Stimulated activated naive CD4-positive, alpha-beta T cell treated with Interleukin-2 at 50 U/mL for 16 hours (primary cell): ENCODE data around the gene GALNT17.

Experiments used
- DNase-seq: peaks from one replicate; lab custom pipeline; 2025; lab: John Stamatoyannopoulos, UW

GALNT17 gene

GRCh38 chr7:71457846-71458590, 326.1 kb downstream of the GALNT17 start:
- DNase-seq: no peak

GRCh38 chr7:71459132-71459531, 327.2 kb downstream of the GALNT17 start:
- DNase-seq: no peak

DNA sequence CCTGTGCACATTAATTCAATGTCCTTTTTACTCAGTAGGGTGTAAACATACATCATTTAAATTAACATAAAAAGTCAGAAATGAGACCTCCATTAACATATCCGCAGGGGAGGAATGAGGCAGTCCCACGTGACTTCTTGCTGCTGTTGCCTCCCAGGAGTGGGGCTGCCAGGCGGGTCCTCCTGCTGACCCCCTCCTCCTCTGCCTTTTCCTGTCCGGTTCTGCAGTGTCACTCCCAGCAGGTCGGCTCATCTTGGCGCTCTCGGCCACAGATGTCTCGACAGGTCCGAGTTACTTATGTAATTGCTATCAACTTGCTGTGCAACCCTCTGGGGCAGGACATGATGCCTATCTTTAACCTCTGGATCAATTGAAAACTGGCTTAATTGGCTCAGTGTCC, 329.6 kb downstream of the GALNT17 start:
- no peak for DNase-seq

GRCh38 chr7:71465741-71466189, 333.8 kb downstream of the GALNT17 start:
- no peak for DNase-seq

GRCh38 chr7:71466448-71467145, 334.7 kb downstream of the GALNT17 start:
- DNase-seq: no peak

DNA sequence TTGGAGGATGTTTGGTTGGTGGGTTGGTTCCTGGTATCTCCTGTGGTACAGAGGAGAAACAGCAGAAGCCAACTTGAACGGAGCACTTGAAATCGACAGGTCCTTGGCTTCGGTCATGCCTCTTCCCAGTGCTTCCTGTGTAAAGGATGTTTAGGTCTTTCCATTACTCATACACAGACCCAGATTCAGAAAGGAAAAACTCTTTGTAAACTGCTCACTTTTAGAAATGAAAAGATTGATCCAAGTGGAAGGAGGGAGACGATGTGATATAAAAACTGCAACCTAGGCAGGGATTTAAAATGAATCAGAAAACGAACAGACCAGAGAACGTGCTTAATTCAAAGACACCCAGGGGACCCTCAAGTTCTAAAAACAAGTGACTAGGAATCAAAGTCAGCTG, 338.4 kb downstream of the GALNT17 start:
- DNase-seq: no peak

DNA sequence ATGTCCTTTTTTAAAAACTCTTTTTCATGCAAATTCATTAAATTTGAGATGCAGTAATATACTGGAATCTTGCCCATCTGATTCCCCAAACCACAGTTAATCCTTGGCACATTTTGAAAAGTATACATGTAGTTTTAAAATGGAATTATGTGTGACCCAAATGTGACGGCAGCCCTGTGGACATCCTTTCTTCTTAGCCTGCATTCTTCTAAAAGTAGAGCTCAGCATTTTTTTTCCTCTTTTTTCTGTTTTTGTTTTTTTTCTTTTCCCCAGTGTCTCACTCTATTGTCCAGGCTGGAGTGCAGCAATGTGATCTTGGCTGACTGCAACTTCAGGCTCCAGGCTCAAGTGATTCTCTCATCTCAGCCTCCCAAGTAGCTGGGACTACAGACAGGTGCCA, 338.9 kb downstream of the GALNT17 start:
- DNase-seq: no peak

DNA sequence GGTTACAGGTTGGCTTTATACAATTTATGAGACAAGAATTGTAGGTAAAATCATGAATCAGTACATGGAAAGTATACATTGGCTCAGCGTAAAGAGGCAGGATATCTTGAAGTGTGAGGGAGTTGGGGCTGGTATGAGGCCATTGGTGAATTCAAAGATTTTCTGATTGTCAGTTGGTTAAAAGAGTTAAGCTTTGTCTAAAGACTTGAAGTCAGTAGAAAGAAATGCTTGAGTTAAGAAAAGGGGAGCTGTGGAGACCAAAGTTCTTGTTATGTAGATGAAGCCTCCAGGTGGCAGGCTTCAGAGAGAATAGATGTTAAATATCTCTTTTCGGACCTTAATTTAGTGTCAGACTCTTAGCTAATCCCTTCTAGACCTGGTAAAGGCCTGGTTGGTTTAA, 341.0 kb downstream of the GALNT17 start:
- DNase-seq: no peak

- DNase-seq: no peak
These were observed 341.5 kb downstream of the GALNT17 start for GRCh38 chr7:71473366-71473967.

- DNase-seq: no peak
These were observed 345.5 kb downstream of the GALNT17 start for GRCh38 chr7:71477441-71477840.

DNA sequence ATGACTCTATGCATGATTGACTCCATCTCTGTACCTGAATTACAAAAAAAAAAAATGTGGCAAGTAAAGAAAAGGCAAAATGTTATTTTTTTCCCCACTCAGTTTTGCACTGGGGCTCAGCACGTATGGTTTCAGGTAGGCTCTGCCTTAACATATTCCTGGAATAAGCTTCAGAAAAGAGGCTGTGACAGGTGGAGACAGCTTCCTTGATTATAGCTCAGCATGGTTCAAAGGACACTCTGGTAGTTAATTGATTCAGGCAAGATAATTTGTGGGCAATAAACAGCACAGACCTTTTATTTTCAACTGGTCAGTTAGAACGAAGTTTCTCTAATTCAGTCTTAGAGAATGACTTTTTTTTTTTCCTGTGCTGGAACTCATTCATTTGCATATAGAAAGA, 347.3 kb downstream of the GALNT17 start:
- DNase-seq: no peak

- DNase-seq: no peak
These were observed 348.8 kb downstream of the GALNT17 start for GRCh38 chr7:71480791-71481190.

GRCh38 chr7:71482284-71482683, 350.3 kb downstream of the GALNT17 start:
- DNase-seq: no peak

DNA sequence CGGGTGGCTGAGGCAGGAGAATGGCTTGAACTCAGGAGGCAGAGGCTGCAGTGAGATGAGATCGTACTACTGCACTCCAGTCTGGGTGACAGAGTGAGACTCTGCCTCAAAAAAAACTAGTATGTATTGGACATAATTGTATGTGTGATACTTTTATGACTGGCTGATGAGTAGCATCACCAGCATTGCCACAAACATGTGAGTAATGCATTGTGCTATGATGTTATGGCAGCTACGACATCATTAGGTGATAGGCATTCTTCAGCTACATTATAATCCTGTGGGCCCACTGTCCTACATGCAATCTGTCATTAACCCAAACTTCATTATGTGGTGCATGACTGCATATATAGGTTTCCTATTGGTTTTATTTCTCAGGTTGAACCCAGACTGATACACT, 352.4 kb downstream of the GALNT17 start:
- DNase-seq: no peak

- DNase-seq: no peak
These were observed 353.6 kb downstream of the GALNT17 start for GRCh38 chr7:71485586-71485985.

- DNase-seq: no peak
These were observed 354.5 kb downstream of the GALNT17 start for GRCh38 chr7:71486414-71486813.

DNA sequence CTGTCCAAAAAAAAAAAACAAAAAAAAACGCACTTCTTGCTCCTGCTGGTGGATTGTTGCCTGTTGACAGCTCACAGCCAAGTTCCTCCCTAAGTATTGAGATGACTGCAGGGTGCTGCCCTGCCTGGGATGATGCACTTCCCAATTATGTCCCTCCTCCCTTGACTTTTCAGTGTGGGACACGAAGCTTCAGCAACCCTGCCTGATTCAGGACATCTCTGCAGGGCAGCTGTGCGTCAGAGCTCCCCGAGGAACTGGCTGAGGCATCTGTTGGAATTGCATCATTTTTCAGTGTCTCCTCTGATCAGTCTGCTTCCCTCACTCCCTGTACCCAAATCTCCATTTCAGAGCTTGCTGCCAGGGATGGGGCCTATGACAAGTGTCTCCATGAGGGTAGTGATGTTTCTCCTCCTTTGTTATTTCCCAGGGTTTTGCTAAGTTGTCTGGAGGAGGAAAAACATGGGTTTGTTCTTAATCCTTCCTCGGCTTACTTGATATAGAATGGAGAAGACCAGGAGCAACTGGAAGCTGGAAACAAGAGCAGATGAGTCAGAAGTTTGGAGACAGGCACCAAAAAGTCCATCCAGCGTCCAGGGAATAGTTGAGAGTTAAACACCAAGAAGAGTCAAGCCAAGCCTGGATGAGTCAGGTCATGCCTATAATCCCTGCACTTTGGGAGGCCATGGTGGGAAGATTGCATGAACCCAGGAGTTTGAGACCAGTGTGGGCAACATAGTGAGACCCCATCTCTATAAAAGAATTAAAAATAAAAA, 355.1 kb downstream of the GALNT17 start:
- DNase-seq: no peak

- DNase-seq: no peak
These were observed 356.4 kb downstream of the GALNT17 start for GRCh38 chr7:71488308-71488707.

DNA sequence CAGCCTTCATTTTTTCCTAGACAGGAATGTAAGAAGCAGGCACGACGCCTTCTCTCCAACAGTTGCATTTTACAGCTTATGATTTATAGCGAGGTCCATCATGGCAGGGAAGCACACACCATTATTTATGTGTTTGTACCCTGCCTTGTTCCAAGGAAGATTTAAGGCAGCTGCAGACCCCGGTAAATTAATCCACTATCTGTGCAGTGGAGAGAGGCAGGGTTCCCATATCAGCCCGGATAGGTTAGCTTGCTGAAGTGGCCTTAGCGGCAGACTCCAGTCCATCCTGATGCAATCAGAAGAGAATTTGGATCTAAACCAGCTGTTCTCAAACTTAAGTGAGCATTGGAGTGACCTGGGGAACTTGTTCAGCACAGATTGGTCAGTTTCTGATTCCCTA, 359.4 kb downstream of the GALNT17 start:
- DNase-seq: no peak

- no peak for DNase-seq
These were observed 363.9 kb downstream of the GALNT17 start for GRCh38 chr7:71495828-71496227.

- no peak for DNase-seq
These were observed 365.5 kb downstream of the GALNT17 start for GRCh38 chr7:71497256-71497946.

DNA sequence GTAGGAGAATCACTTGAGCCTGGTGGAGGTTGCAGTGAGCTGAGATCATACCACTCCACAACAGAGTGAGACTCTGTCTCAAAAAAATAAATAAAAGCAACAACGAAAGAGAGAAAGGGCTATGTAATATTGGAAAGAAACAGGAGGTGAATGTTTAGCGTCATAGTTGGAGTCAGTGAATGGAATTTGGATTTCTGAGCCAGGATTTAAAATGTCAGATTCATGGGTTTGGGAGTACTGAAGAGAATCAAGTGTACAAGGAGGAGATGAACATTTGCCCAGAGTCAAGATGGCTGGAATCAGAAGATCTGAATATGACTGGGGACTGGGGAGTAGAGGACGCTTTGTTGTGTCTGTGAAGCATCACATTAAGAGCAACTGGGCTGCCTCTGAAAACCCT, 366.4 kb downstream of the GALNT17 start:
- no peak for DNase-seq
